Activated CD8-positive, alpha-beta memory T cell treated with anti-CD3 and anti-CD28 coated beads, Interleukin-2, amount 50 U/mL, for 24 hours (primary cell): ENCODE results near the gene CC2D1A.

Source experiments
- DNase-seq: peaks from one replicate; pipeline ENCODE4 v3.0.0-alpha.2; 2020; ENCODE audit errors: extremely low read depth

Gene CC2D1A

DNA sequence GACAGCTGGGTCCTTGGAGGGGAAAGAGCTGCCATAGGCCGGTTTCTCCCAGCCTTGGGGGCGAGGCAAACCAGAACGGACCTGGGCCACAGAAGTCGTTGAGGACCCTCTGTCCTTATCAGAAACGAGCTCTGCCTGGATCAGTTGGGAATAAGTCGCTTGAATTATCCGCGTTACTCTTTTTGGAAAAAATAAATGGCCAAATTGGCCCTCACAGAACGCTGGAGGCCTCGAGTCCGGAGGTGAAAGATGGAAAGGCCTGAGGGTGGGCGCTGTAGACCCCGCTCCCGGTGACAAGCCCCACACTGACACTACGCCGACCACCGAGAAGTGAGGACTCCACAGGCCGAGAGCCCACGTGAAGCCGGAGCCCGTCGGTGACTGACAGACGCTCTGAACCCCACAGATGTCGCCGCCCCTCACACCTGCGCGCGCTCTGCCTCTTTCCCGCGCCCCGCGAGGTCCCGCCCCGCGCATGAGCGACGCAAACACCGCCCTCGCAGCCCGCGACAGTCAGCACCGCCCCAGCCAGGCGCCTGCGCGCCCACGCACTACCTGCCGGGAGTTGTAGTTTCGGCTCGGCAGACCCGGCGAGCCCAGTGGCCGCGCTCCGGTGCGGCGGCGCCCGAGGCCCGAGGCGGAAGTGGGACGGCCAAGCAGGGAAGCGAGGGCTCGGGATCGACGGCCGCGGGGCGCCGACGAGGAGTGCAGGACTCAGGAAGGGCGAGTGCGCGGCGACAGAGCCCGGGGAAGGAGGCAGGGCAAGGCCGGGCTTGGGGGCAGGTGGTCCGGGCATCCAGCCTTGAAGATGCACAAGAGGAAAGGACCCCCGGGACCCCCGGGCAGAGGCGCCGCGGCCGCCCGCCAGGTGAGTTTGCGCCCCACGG lies at the start of gene CC2D1A, which contains the start of gene BRME1:
Gene CC2D1A (plus strand): TSS at position 568 of the 887 bp plus-strand sequence. CDS start 241 bp downstream, at position 809.
Gene BRME1 (minus strand): TSS at position 484 of the 887 bp plus-strand sequence. CDS start 1,225 bp downstream, outside the sequence.
- peak; percentile 86 for DNase-seq

- no peak for DNase-seq
Observed at GRCh38 chr19:13856497-13856896, 49.5 kb upstream of the CC2D1A start.

- no peak for DNase-seq
Observed at GRCh38 chr19:13859361-13859880, 46.6 kb upstream of the CC2D1A start.

DNA sequence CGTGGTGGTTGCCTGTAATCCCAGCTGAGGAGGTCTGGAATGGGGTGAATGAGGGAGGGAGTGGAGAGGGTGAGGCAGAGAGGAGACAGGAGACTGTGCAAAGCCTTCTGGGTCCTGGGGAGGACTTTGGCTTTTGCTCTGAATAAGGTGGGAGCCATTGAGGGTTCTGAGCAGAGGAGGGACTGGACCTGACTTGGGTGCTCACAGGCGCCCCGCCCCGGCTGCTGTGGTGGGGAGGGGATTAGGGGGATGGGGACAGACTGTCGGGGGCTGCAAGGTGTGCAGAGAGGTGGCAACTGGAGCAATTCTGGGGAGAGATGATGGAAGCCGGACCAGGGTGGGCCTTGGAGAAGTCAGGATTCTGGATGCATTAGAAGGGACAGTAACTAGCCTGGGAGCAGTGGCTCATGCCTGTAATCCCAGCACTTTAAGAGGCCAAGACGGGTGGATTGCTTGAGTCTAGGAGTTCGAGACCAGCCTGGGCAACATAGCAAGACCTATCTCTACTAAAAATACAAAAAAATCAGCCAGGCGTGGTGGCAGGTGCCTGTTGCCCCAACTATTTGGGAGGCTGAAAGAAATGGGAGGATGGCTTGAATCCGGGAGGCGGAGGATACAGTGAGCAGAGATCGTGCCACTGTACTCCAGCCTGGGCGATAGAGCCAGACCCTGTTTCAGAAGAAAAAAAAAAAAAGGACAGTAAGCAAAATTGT lies 45.2 kb upstream of the CC2D1A start:
- no peak for DNase-seq

DNA sequence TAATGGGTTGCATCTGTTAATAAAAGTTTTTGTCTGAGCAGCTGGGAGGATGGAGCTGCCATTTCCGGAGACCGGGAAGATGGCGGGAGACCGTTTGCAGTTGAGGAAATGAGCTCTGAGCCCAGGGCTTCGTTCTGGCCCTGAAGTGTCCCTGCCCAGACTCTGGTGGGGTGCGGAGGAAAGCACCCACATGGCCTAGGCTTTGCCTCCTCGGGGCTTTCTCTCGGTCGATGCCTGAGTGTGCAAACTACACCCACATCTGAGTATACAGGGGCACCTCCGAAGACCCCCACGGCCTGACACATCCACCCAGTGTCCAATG lies 44.6 kb upstream of the CC2D1A start:
- no peak for DNase-seq

DNA sequence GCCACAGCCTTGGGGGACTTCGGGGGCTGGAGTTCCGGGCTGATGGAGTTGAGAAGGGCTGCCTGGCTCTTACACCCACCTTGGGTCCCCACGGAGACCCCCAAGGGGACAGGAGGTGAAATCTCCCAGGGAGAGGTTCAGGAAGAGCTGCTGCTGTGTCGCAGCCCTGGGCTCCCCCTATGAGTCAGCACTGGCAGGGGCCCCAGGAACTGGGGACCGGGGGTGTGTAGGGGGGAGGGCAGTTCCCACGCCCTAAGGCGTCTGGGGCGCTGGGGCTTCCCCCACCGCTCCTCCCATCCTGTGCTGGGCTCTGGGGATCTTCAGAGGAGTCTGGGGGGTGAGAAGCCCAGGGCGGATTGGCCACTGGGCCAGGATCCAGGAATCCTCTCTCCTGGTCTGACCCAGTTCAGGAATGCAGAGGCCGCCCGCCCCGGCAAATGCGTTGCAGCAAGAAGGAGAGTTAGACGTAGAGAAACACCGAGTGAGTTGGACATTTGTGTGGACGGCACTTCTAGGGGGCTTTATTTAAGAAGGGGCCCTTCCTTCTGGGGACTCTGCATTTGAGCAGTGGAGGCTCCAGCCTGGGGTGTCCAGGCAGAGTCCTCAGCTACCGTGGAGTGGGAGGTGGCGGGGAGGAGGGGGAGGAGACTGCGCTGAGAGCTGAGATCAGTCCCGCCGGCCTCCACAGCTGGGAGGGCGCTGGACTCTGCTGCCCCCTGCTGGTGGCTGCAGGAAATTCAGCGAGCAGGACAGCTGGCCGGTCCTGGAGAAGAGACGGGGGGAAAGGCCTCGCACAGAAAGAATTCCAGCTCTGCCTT lies 44.1 kb upstream of the CC2D1A start:
- DNase-seq = no peak

DNA sequence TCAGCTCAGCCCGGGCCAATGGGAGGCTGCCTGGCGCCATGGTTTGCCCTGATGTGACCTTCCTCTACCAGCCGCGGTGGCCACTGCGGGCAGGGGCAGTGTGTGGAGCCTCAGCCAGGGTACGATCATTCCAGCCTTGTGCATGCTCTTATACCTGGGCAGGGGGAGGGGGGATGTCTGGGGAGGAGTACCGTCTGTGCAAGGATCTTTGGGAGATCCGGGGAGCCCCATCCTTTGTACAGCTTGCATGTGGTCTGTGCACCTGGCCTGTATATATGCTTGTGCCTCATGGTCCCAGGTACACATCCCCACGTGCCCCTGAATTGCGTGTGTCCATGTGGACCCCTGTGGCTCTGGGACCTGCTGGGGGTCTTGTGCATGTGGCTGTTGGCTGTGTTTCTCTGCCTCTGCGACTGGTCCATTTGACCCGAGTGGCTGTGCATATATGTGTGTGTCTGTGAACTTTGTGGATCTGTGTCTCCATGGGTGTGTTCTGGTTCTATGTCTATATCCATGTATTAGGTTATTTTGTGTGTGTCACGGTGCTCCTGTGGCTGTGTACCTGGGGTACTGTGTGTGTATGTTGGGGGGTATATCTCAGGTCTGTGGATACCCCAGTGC lies 41.8 kb upstream of the CC2D1A start:
- DNase-seq = no peak

- no peak for DNase-seq
Observed at GRCh38 chr19:13864667-13865570, 41.1 kb upstream of the CC2D1A start.

GRCh38 chr19:13865571-13866462 lies 40.2 kb upstream of the CC2D1A start:
- DNase-seq = no peak

DNA sequence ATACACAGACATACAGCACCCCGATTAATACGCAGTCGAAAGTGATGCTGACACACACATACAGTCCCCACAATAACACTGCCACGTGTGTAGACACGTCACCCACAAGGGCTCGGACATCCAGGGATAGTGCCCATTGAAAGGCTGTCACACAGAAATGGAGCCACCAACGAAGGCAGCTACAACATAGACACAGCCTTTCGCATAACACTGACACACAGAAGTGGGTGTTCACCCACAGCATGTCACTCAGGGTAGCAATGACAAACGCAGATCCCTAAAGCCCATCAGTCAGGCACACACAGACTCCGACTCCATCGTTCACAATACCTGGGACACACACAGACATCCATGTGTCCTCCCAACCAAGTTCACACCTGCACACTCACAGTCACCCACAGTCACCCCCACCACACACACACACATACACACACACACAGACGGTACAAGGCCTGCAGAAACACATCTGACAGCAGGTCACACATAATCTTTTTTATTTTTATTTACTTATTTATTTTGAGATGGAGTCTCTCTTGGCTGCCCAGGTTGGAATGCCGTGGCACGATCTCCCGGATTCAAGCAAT lies 39.4 kb upstream of the CC2D1A start:
- DNase-seq = no peak

DNA sequence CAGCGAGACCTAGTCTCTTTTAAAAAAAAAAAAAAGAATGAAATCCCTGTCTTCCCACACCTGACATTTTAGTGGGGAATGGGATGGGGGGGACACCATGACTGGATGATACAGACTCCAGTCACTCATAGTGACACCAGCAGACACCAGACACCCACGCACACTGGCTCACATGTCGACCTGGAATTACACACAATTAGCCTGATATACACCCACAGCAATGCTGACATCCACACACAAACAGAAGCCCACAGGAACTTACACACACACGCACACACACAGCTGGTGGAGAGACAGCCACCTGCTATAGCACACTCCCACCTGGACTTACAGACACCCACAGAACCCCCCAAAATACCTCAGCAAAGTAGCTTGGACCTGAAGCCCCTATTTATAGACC lies 37.3 kb upstream of the CC2D1A start:
- no peak for DNase-seq

- no peak for DNase-seq
Observed at GRCh38 chr19:13869281-13869680, 36.7 kb upstream of the CC2D1A start.

DNA sequence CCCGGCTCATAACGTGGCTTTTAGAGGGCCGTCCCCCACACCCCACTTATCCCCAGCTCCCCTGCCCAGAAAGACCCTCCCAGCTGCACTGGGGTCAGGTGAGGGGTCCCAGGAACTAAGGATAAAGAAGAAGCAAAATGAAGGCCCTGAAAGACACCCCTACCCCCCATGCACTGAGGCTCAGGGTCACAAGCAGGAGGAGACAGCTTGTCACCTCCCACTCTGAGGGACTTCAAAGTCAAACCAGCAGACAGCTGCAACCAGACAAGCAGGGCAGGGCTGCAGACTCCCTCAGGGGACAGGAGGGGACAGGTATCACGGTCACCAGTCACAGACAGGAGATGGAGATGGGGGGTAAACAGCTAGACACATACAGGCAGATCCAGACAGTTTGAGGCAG lies 35.1 kb upstream of the CC2D1A start:
- DNase-seq = no peak

GRCh38 chr19:13872339-13872694 lies 33.7 kb upstream of the CC2D1A start:
- DNase-seq = no peak

- DNase-seq = no peak
Observed at GRCh38 chr19:13872695-13873389, 33.2 kb upstream of the CC2D1A start.

DNA sequence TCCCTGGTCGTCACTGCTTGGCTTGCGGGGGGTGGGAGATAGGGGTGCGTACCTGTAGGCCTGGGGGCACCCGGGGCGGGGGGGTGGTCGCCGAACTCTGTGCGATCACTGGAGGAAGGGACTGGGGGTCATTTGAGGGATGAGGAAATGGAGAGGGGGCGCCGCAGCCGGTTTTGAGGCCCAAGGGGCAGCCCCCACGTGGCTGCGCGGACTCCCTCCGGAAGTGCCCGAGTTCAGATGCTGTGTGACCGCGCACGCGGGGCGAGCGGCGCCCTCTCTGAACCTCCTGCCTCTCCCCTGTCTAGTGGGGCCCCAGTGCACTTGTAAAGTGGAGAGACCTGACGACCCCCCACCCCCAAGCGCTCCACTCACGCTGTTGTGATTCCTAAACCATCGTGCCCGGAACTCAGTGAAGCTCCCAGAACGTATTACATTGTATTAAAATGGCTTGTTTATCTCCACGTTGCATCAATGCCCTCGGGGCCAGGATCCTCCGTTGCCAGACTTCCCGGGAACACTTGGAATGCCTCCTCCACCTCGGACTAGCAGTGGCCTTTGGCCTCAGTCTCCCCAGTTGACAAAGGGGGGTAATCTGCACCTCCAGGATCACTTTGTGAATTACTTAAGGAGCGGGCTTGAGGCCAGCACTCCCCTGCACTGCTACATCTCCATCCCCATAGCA lies 32.0 kb upstream of the CC2D1A start:
- DNase-seq = no peak

GRCh38 chr19:13875824-13876223 lies 30.2 kb upstream of the CC2D1A start:
- DNase-seq = no peak

- no peak for DNase-seq
Observed at GRCh38 chr19:13876834-13877233, 29.2 kb upstream of the CC2D1A start, which contains the start of gene NANOS3. Gene NANOS3, plus strand, starts transcription at chr19:13877134. Its CDS starts 115 bp downstream, at chr19:13877249.
